LNCAP (cell line): Measurements from ENCODE around the gene RPS6KB2.
A peak's percentile ranks its signal among the peaks of the same experiment; 100 is the strongest.

Experiments
- TF ChIP-seq, protein P1 (sequence below): fragments of 450-650 bp; IDR thresholded peaks from 2 replicates; pipeline ENCODE4 v1.5.1; 2017; ENCODE audit warnings: mild to moderate bottlenecking

The RPS6KB2 gene

GRCh38 chr11:67438158-67438902, 10.0 kb downstream of the RPS6KB2 start:
- TF ChIP-seq, protein P1, sequence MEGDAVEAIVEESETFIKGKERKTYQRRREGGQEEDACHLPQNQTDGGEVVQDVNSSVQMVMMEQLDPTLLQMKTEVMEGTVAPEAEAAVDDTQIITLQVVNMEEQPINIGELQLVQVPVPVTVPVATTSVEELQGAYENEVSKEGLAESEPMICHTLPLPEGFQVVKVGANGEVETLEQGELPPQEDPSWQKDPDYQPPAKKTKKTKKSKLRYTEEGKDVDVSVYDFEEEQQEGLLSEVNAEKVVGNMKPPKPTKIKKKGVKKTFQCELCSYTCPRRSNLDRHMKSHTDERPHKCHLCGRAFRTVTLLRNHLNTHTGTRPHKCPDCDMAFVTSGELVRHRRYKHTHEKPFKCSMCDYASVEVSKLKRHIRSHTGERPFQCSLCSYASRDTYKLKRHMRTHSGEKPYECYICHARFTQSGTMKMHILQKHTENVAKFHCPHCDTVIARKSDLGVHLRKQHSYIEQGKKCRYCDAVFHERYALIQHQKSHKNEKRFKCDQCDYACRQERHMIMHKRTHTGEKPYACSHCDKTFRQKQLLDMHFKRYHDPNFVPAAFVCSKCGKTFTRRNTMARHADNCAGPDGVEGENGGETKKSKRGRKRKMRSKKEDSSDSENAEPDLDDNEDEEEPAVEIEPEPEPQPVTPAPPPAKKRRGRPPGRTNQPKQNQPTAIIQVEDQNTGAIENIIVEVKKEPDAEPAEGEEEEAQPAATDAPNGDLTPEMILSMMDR: no peak

DNA sequence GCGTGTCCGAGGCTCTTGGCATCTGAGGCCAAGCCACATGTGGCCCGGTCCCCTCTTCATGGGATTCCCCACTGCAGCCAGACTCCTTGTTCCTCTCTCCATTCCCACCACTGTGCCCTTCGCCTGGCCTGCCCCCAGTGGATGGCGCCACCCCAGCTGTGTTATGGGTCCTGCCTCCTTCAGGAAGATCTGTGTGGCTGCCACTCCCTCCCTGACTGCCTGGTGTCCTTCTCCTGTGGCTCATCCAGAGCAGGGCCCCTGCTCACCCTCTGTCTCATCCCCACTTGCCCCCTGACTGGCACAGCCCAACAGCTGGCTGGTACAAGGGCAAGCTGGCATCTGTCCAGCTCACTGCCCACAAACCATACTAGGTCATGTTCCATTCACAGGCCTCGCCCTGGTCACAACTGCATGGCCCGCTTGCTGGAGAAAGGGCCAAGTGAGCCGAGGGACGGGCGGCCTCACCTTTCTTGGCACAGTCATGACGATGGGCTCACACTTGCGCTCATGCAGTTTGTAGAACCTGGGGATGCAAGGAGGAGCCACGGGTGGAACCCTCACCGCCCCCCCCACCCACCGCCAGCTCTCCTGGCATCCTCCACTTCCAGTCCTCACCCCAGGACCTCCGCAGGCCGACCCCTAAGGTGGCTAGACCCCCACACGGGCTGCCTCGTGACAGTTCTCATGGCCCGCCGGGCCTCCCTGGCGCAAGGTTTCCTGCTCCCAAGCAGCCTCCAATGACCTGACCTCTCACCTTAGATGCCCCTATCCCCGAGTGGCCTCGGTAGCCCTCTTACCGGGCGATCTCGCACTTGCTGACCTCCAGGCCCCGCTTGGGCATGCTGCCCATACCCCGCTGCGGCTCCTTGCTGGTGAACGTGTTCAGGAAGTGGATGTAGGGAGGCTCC, 11.3 kb downstream of the RPS6KB2 start:
- TF ChIP-seq, protein P1: 0 out of 2 replicates have a peak, but pooled peaks have one; percentile 28

DNA sequence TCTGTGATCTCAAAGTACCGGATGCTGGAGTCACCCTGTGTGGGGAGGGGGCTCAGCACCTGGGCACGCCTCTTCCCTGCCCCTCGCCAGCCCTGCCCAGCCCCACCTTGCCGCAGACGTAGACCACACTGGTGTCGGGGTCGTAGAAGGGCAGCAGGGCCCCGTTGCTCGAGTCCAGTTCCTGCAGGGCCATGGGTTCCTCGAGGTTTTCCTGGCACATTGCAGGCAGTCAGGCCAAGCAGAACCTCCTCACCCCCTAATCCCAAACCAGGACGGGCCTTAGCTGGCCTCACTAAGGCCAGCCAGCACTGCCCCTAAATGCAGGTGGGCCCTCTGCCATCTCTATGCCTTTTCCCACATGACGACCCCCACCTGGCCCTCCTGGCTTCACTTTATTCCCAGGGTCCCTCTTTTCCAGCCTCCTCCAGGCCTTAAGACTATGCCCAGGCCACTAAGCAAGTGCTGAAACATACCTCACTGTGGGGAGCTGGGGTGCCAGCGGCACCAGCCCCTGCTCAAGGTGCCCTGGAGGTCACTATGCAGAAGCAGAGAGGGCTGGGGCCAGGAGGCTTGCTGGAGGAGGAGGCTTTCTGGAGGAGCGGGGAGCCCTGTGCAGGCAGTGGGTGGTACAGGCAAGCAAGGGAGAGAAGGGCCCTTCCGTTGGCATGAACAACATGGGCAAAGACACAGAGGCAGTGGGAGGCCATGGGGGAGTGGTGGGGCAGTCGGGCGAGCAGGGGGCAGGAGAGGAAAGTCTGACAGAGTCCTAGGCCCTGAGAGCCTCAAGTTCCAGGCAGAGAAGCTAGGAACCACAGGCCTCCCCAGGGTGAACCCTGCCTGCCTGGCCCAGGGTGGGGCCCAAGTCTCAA, 12.2 kb downstream of the RPS6KB2 start:
- TF ChIP-seq, protein P1: no peak

DNA sequence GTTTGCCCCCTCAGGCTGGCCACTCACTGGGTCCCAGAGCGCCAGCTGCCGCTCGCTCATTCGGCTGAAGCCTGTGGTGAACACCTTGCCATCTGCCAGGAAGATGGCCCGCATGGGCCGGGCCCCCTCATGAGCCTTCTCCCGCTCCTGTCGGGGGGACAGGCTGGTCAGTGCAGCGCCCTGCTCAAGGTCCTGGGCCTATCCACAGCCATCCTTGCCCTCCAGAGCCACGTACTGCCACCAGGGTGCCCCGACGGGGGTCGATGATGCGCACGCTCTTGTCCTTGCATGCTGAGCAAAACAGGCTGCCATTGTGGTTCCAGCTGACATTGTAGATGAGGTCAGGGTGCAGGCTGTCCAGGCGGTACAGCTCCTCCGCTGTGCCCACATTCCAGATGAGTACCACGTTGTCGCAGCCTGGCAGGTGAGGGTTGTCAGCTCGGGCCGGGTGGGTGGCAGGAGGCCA, 12.8 kb downstream of the RPS6KB2 start:
- TF ChIP-seq, protein P1: no peak

GRCh38 chr11:67441731-67442351, 13.5 kb downstream of the RPS6KB2 start:
- TF ChIP-seq, protein P1: no peak

DNA sequence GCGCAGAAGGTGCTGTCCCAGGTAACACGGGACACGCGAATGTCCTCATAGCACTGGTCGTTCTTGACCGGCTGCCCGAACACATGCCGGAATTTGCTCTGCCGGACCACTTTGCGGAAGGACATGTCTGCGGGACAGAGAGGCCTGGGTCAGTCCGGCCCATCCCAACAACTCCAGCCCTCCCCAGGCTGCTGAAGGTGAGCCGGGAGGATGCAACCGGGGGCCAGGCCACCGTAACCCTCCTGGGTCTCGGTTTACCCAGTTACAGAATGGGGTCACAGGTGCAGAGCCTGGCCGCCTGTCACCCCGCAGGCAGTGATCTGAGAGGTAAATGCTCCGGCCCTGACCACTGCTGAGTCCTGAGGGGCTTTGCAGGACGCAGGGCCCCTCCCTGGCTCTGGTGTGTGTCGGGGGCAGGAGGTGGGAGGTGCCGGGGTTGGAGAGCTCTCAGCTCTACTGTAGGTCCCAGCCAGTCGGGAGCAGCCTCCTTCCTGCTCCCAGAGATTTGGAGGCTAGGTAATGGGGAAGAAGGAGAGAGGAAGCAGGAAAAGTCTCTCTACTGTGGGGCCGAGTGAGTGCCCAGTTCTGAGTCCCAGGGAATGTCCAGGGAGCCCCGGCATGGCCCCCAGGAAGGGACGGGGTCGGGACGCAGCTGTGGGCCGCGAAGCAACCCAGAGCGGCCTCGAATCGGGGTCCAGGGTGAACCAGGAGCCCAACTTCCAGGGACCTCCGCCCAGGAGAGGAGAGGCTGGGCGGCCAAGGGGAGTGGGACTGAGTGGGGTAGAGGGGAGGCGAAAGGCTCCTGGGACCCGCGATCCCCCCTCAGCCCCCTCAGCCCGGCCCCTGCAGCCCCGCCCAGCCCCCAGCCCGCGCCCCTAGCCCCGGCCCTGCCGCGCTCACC, 14.5 kb downstream of the RPS6KB2 start:
- TF ChIP-seq, protein P1: no peak
